NCI-H345 treated with DMSO at 0.1 percent for 48 hours (cell line): ENCODE measurements around the gene EEF1A1.
"Not testable (repeated sequence)": the region's sequence is repeated elsewhere in the genome, so short reads cannot be mapped to it uniquely, and the experiment has no call there.

Source experiments
- DNase-seq: peaks from one replicate; lab custom pipeline; 2025; ENCODE audit not compliant: unreplicated experiment; lab: John Stamatoyannopoulos, UW

The EEF1A1 gene

DNA sequence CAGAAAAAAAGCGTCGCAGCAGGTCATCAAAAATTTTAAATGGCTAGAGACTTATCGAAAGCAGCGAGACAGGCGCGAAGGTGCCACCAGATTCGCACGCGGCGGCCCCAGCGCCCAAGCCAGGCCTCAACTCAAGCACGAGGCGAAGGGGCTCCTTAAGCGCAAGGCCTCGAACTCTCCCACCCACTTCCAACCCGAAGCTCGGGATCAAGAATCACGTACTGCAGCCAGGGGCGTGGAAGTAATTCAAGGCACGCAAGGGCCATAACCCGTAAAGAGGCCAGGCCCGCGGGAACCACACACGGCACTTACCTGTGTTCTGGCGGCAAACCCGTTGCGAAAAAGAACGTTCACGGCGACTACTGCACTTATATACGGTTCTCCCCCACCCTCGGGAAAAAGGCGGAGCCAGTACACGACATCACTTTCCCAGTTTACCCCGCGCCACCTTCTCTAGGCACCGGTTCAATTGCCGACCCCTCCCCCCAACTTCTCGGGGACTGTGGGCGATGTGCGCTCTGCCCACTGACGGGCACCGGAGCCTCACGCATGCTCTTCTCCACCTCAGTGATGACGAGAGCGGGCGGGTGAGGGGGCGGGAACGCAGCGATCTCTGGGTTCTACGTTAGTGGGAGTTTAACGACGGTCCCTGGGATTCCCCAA lies at the start of gene EEF1A1:
TSS of gene EEF1A1 (minus strand) at position 345 of the 663 bp plus-strand sequence. CDS start 1,006 bp downstream, outside the sequence.
- DNase-seq = peak; percentile 97

DNA sequence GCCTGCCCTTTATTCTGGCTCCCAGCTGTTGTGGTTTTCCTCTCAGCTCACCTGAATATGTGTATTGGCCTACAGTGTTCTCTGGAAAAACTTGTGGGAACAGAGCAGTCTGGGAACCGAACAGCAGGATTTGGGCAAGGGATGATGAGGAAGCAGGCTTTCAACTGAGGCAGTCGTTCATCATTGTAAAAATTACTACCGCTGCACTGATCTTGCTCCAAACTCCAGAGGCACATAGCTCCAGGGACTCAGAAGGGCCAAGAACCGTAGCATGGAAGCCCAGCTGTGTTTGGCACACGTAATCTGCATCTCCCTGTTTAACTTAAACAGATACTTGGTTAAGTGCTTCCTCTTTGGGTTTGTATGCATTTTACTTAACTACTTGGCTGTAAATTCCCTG lies 48.3 kb upstream of the EEF1A1 start:
- DNase-seq = no peak

DNA sequence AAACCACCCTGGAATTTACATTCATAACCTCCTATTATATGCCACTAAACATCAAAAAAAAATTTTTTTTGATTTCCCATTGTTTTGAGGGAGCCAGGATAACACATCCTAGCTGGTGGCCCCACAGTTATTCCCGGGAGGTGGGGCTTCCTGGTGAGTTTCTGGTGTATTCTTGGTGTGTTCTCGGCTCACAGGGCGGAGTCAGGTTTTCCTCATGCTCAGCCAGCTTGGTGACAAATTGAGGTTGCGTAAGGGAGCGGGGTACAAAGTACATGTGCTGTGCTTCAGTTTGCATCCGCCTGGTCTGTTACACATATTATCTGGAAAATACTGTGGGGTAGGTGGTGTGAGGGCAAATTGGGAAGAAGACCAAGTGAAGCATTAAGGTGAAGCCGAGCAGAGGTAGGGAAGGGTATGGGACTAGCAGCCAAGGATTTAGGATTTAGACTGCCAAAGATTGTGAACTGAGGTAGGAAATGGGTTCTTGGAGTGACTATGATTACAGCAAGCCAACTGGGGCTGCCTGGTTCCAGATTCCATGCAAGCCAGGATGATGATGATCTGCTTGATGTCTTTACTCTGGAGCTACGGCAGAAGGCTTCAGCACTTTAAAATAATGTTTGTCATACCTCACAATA lies 46.2 kb upstream of the EEF1A1 start:
- no peak for DNase-seq

DNA sequence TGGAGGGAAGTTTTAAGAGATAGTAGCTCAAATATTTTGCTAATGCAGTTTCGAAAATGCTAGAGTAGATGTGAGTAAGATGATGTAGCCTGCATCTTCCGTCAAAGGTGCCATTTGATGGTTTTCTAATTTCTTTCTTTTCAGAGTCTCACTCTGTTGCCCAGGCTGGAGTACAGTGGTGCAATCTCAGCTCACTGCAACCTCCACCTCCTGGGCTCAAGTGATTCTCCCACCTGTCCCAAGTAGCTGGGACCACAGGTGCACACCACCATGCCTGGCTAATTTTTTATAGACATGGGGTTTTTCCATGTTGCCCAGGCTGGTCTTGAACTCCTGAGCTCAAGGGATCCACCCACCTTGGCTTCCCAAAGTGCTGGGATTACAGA lies 45.6 kb upstream of the EEF1A1 start:
- DNase-seq = not testable (repeated sequence)

DNA sequence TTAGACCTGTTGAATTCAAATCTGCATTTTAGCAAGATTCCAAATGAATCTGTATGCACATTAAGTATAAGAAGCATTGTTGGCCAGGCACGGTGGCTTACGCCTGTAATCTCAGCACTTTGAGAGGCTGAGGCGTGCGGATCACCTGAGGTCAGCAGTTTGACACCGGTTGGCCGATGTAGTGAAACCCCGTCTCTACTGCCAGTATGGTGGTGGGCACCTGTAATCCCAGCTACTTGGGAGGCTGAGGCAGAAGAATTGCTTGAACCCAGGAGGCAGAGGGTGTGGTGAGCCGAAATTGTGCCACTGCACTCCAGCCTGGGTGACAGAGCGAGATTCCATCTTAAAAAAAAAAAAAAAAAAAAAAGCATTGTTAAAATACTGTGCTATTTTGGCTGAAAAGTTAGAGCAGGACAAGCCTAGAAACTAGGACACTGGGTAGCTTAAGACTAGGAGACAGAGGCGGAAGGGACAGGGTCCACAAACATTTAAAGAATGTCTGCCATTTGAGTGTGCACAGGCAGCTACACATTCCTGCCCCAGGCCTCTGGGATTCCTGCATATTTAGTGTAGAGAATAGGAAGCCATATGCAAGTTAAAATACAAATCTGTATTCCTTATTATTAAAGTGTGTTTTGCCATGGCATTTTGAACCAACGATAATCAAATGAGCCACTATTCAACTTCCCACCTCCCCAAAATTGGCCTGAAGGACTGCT lies 45.1 kb upstream of the EEF1A1 start:
- no peak for DNase-seq

DNA sequence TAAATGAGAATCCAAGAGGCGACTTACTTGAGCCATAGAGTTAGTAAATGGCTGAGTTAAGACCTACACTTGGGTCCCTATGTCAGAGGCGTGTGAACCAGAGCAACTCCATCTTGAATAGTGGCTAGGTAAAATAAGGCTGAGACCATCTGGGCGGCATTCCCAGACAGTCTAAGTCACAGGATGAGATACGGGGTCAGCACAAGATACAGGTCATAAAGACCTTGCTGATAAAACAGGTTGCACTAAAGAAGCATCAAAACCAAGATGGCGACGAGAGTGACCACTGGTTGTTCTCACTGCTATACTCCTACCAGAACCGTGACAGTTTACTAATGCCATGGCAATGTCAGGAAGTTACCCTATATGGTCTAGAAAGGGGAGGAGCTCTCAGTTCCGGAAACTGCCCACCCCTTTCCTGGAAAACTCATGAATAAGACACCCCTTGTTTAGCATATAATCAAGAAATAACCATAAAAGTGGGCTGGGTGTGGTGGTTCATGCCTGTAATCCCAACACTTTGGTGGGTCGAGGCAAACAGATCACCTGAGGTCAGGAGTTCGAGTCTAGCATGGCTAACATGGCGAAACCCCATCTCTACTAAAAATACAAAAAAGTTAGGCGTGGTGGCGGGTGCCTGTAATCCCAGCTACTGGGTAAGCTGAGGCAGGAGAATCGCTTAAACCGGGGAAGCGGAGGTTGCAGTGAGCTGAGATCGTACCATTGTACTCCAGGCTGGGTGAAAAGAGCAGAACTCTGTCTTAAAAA lies 43.9 kb upstream of the EEF1A1 start:
- no peak for DNase-seq

DNA sequence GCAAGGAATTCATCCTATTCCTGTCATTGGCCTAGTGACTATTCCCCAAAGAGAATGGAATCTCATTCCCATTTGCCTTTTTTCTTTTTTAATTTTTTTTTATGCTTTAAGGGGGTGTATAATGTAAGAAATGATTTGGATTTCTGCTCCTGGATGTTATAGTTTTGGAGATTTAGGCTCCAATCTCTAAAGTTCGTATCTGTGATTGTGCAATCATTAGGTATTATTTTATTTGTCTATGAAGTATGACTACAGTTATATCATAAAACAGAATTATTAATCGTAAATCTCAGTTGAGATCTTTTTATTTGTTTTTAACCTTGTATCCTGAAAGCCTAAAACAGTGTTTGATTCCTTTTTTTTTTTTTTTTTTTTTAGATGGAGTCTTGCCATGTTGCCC lies 41.7 kb upstream of the EEF1A1 start:
- no peak for DNase-seq

DNA sequence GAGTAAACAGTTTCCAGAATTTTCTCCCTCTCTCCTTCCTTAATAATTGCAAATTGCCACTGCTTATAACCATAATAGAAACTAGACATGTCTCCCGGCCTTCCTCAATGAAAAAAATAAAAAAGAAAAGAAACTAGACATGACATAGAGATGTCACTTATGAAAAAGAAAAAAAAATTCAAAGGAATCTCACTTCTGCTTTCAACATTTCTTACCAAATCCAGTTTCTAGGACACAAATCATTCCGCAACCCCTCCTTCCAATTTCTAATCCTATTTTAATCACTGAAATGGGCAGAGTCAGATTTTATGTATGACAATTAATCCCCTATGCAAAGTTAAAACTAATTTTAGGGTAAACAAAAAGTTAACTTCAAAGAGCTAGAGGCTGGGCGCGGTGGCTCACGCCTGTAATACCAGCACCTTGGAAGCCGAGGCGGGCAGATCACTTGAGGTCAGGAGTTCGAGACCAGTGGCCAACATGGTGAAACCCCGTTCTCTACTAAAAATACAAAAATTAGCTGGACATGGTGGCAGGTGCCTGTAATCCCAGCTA lies 40.1 kb upstream of the EEF1A1 start:
- no peak for DNase-seq

DNA sequence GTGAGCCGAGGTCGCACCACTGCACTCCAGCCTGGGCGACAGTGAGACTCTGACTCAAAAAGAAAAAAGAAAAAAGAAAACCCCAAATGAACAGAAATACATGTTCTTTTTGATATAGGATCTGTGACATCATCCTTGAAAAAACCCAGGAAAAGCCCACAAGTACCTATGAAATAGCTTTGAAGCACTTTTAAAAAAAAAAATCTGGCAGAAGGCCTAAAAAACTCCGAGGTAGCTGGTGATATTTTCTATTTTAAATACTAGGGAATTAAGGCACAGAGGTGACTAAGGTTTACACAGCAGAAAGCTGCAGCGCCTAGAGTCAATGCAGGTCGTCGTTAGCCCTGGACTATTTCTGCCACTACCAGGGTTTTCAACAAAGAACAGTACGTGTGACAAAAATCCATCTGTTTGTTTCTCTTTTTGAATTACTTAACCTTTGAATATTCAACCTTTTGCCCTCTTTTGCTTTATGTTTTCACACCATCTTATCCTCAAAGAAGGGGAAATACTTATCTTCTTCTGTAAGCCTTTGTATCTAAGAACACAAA lies 39.4 kb upstream of the EEF1A1 start:
- no peak for DNase-seq

DNA sequence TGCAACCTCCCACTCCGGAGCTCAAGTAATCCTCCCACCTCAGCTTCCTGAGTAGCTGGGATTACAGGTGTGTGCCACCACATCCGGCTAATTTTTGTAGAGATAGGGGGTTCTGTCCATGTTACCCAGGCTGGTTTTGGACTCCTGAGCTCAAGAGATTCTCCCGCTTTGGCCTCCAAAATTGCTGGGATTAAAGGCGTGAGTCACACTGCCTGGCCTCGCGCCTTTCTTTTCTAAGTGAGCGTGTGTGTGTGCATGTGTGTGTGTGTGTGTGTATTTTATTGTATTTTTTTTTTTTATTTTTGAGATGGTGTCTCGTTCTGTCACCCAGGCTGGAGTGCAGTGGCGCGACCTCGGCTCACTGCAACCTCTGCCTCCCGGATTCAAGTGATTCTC lies 38.6 kb upstream of the EEF1A1 start:
- DNase-seq = not testable (repeated sequence)

DNA sequence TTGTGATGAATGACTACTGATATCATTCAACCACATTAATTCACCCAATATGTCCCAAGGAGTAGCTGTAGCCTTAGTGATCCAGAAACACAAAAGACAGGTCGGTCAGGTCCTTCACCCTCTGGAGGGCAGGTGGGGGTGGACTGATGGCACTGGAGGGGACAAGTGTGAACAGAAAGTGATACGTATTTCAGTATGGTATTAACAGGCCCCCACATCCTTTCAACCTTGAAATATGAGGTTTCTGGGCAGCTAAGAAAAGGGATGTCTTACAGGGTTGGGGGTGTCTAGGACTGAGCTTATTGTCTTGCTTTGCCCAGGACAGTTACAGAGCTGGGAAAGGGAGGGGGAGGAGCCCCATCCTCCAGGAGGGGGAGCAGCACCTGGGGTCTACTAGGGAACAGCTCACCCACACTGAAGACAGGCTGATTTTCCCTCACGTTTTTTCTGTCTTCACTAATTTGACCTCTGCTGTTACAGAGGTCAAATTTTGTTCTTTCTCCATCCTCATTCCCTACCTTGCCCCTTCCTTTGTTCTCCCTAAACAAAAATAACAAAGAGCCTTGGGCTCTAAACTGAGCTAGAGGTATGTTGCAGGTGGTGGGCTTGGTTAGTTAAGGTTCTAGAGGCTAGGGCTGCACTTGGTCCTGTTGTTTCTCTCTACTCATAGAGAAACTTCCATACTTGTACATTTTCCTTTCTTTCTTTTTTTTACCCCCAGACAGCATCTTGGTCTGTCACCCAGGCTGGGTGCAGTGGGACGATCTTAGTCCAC lies 38.0 kb upstream of the EEF1A1 start:
- no peak for DNase-seq

DNA sequence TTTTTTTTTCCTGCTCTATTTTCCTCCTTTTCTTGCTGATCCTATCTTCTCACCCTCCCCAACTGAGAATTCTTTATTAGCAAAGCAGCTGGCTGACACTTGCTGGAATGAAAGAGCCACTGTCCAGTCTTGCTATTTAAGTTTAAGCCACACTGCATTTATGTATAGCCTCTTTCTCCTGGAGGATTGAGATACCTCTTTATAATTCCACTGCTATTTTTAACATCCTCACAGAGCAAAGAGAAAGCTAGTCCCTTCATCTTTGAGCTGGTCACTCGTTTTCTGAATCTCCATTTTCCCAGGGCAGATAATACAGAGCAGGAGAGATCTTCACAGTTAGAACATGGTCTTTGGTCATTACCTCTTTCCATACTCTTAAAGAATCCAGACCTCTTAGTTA lies 36.0 kb upstream of the EEF1A1 start:
- no peak for DNase-seq

DNA sequence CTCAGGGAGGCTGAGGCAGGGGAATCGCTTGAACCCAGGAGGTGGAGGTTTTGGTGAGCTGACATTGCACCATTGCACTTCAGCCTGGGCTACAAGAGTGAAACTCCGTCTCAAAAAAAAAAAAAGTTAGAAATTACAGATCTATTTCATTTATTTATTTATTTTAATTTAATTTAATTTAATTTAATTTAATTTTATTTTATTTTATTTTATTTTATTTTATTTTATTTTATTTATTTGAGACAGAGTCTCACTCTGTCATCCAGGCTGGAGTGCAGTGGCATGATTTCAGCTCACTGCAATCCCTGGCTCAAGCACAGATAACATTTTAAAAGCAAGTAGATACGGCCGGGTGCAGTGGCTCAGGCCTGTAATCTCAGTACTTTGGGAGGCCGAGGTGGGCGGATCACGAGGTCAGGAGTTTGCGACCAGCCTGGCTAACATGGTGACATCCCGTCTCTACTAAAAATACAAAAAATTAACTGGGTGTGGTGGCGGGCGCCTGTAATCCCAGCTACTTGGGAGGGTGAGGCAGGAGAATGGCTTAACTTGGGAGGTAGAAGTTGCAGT lies 34.6 kb upstream of the EEF1A1 start:
- not testable (repeated sequence) for DNase-seq

DNA sequence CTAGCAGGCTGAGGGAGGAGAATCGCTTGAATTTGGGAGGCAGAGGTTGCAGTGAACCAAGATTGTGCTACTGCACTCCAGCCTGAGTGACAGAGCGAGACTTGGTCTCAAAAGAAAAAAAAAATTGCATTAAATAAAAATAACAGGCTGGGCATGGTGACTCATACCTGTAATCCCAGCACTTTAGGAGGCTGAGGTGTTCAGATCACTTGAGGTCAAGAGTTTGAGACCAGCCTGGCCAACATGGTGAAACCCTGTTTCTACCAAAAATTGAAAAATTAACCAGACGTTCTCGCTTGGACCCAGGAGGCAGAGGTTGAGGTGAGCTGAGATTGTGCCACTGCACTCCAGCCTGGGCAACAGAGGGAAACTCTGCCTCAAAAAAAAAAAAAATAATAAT lies 30.3 kb upstream of the EEF1A1 start:
- not testable (repeated sequence) for DNase-seq

DNA sequence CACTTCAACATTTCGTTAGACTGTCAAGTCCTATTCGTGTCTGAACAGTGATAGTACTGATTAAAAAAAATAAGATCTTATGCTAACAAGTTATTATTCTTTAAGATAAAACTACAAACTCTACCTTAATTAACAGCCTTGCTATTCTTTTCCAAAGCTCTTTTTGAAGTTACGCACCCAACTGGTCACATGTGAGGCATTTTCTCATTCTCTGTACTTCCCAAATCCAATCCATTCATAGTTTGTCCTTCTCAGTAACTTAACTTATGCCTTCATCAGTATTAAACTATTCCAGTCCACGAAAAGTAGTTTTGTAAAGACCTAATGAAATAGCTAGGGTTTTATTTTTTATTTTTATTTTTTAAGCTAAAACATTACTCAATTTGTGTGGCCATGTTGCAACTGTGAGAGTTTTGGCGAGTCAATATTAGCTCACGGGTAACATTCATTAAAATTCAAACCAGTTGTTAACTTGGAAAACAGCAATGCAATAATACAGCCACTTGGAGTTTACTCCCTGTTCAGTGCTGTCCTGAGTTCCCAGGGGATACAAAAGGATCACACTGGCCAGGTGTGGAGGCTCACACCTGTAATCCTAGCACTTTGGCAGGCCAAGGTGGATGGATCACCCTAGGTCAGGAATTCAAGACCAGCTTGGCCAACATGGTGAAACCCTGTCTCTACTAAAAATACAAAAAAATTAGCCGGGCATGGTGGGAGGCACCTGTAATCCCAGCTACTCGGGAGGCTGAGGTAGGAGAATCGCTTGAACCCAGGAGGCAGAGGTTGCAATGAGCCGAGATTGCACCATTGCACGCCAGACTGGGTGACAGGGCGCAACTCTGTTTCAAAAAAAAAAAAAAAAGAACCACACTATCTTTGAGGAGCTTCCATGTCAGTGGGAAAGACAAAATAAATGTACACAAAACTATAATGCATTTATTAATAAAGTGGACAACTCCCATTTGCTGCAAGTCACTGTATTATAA lies 27.9 kb upstream of the EEF1A1 start:
- no peak for DNase-seq

DNA sequence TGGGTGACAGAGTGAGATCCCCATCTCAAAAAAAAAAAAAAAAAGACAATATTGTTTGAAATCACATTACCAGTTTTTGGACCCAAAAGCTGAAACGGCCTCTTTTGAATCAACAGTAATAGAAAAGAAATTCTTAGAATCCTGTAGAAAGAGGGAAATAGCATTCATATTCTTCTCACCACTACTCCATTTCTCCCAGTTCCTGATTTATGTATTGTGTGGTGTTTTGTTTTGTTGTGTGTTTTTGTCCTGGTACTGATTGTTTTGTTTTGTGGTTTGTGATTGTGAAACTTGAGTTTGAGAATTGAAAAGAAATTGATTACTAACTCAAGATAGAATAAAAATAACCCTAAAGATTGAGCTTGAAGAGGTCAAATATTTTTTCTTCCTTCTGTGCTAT lies 26.2 kb upstream of the EEF1A1 start:
- DNase-seq = no peak

DNA sequence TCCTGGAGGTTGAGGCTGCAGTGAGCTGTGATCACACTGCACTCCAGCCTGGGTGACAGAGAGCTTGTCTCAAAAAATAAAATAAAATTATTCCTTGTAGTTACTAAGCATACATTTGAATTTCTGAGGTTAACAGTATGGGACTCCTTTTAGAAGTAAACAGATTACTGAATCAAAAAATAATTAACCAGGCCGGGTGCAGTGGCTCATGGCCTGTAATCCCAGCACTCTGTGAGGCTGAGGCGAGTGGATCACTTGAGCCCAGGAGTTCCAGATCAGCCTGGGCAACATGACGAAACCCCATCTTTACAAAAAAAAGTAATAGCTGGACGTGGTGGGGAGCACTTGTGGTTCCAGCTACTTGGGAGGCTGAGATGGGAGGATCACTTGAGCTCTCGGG lies 22.1 kb upstream of the EEF1A1 start:
- no peak for DNase-seq

DNA sequence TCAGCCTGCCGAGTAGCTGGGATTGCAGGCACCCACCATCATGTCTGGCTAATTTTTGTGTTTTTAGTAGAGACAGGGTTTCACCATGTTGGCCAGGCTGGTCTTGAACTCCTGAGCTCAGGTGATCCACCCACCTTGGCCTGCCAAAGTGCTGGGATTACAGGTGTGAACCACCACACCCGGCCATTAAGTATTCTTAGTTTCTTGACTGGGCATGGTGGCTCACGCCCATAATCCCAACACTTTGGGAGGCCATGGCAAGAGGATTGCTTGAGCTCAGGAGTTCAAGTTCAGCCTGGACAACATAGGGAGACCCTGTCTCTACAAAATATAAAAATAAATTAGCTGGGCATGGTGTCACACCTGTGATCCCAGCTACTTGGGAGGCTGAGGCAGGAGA lies 21.6 kb upstream of the EEF1A1 start:
- not testable (repeated sequence) for DNase-seq
